ENCODE measurements around the gene USP17L17. TPM values are rescaled to one million over a fixed set of nuclear protein-coding genes. Genes with fewer than 3 reads are reported as not detected.

USP17L17 gene, protein sequence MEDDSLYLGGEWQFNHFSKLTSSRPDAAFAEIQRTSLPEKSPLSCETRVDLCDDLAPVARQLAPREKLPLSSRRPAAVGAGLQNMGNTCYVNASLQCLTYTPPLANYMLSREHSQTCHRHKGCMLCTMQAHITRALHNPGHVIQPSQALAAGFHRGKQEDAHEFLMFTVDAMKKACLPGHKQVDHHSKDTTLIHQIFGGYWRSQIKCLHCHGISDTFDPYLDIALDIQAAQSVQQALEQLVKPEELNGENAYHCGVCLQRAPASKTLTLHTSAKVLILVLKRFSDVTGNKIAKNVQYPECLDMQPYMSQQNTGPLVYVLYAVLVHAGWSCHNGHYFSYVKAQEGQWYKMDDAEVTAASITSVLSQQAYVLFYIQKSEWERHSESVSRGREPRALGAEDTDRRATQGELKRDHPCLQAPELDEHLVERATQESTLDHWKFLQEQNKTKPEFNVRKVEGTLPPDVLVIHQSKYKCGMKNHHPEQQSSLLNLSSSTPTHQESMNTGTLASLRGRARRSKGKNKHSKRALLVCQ
- total RNA-seq: not detected

DNA sequence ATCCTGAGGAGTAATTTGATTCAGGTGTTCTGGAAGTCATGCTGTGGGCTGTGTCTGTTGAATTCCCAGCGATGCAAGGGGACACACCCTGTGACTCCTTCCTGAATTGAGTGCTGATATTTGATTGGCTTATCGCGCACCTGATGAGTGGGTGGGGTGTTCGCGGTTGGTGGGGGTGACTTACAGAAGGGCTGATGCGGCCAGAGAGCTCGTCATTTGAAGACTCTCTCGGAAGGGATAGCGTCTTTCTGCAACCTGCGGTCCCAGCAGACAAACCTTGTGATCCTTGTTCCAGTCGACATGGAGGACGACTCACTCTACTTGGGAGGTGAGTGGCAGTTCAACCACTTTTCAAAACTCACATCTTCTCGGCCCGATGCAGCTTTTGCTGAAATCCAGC, at the start of gene USP17L17:
Gene USP17L17 (plus strand): TSS at position 301 of the 400 bp plus-strand sequence. CDS start 0 bp downstream, at position 301.

DNA sequence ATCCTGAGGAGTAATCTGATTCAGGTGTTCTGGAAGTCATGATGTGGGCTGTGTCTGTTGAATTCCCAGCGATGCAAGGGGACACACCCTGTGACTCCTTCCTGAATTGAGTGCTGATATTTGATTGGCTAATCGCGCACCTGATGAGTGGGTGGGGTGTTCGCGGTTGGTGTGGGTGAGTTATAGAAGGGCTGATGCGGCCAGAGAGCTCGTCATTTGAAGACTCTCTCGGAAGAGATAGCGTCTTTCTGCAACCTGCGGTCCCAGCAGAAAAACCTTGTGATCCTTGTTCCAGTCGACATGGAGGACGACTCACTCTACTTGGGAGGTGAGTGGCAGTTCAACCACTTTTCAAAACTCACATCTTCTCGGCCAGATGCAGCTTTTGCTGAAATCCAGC, 33.3 kb upstream of the USP17L17 start, which contains the start of gene USP17L10:
Gene USP17L10 (plus strand): TSS at position 301 of the 400 bp plus-strand sequence. CDS start 0 bp downstream, at position 301.

DNA sequence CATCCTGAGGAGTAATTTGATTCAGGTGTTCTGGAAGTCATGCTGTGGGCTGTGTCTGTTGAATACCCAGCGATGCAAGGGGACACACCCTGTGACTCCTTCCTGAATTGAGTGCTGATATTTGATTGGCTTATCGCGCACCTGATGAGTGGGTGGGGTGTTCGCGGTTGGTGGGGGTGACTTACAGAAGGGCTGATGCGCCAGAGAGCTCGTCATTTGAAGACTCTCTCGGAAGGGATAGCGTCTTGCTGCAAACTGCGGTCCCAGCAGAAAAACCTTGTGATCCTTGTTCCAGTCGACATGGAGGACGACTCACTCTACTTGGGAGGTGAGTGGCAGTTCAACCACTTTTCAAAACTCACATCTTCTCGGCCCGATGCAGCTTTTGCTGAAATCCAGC, 28.6 kb upstream of the USP17L17 start, which contains the start of gene USP17L11:
Gene USP17L11 (plus strand): TSS at position 301 of the 400 bp plus-strand sequence. CDS start 0 bp downstream, at position 301.

DNA sequence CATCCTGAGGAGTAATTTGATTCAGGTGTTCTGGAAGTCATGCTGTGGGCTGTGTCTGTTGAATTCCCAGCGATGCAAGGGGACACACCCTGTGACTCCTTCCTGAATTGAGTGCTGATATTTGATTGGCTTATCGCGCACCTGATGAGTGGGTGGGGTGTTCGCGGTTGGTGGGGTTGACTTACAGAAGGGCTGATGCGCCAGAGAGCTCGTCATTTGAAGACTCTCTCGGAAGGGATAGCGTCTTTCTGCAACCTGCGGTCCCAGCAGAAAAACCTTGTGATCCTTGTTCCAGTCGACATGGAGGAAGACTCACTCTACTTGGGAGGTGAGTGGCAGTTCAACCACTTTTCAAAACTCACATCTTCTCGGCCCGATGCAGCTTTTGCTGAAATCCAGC, 23.8 kb upstream of the USP17L17 start, which contains the start of gene USP17L12:
Gene USP17L12 (plus strand): TSS at position 301 of the 400 bp plus-strand sequence. CDS start 0 bp downstream, at position 301.

DNA sequence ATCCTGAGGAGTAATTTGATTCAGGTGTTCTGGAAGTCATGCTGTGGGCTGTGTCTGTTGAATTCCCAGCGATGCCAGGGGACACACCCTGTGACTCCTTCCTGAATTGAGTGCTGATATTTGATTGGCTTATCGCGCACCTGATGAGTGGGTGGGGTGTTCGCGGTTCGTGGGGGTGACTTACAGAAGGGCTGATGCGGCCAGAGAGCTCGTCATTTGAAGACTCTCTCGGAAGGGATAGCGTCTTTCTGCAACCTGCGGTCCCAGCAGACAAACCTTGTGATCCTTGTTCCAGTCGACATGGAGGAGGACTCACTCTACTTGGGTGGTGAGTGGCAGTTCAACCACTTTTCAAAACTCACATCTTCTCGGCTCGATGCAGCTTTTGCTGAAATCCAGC, 19.1 kb upstream of the USP17L17 start, which contains the start of gene USP17L13:
Gene USP17L13 (plus strand): TSS at position 301 of the 400 bp plus-strand sequence. CDS start 0 bp downstream, at position 301.

DNA sequence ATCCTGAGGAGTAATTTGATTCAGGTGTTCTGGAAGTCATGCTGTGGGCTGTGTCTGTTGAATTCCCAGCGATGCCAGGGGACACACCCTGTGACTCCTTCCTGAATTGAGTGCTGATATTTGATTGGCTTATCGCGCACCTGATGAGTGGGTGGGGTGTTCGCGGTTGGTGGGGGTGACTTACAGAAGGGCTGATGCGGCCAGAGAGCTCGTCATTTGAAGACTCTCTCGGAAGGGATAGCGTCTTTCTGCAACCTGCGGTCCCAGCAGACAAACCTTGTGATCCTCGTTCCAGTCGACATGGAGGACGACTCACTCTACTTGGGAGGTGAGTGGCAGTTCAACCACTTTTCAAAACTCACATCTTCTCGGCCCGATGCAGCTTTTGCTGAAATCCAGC, 9.6 kb upstream of the USP17L17 start, which contains the start of gene USP17L15:
Gene USP17L15 (plus strand): TSS at position 301 of the 400 bp plus-strand sequence. CDS start 0 bp downstream, at position 301.

DNA sequence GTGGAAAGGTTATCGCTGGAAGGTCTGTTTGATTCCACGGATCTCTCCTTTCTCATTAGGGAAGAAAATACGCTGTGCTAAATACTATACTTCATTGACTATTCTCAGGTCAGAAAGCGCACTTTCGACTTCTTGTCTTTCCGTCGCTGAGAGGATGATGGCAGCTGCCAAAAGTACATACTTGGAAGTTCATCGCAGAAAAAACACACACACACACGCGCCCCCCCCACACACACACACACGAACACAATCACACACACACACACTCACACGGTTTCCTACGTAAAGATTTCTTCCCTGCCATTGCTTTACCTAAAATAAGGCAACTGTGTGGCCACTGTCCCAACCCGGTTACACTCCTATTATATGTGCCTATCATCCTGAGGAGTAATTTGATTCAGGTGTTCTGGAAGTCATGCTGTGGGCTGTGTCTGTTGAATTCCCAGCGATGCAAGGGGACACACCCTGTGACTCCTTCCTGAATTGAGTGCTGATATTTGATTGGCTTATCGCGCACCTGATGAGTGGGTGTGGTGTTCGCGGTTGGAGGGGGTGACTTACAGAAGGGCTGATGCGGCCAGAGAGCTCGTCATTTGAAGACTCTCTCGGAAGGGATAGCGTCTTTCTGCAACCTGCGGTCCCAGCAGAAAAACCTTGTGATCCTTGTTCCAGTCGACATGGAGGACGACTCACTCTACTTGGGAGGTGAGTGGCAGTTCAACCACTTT, 4.4 kb downstream of the USP17L17 start, which contains the start of gene USP17L18:
Gene USP17L18 (plus strand): TSS at position 678 of the 728 bp plus-strand sequence. CDS start 0 bp downstream, at position 678.

DNA sequence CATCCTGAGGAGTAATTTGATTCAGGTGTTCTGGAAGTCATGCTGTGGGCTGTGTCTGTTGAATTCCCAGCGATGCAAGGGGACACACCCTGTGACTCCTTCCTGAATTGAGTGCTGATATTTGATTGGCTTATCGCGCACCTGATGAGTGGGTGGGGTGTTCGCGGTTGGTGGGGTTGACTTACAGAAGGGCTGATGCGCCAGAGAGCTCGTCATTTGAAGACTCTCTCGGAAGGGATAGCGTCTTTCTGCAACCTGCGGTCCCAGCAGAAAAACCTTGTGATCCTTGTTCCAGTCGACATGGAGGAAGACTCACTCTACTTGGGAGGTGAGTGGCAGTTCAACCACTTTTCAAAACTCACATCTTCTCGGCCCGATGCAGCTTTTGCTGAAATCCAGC, 9.4 kb downstream of the USP17L17 start, which contains the start of gene USP17L19:
Gene USP17L19 (plus strand): TSS at position 301 of the 400 bp plus-strand sequence. CDS start 0 bp downstream, at position 301.

DNA sequence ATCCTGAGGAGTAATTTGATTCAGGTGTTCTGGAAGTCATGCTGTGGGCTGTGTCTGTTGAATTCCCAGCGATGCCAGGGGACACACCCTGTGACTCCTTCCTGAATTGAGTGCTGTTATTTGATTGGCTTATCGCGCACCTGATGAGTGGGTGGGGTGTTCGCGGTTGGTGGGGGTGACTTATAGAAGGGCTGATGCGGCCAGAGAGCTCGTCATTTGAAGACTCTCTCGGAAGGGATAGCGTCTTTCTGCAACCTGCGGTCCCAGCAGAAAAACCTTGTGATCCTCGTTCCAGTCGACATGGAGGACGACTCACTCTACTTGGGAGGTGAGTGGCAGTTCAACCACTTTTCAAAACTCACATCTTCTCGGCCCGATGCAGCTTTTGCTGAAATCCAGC, 14.1 kb downstream of the USP17L17 start, which contains the start of gene USP17L20:
Gene USP17L20 (plus strand): TSS at position 301 of the 400 bp plus-strand sequence. CDS start 0 bp downstream, at position 301.

DNA sequence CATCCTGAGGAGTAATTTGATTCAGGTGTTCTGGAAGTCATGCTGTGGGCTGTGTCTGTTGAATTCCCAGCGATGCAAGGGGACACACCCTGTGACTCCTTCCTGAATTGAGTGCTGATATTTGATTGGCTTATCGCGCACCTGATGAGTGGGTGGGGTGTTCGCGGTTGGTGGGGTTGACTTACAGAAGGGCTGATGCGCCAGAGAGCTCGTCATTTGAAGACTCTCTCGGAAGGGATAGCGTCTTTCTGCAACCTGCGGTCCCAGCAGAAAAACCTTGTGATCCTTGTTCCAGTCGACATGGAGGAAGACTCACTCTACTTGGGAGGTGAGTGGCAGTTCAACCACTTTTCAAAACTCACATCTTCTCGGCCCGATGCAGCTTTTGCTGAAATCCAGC, 18.9 kb downstream of the USP17L17 start, which contains the start of gene USP17L21:
Gene USP17L21 (plus strand): TSS at position 301 of the 400 bp plus-strand sequence. CDS start 0 bp downstream, at position 301.

DNA sequence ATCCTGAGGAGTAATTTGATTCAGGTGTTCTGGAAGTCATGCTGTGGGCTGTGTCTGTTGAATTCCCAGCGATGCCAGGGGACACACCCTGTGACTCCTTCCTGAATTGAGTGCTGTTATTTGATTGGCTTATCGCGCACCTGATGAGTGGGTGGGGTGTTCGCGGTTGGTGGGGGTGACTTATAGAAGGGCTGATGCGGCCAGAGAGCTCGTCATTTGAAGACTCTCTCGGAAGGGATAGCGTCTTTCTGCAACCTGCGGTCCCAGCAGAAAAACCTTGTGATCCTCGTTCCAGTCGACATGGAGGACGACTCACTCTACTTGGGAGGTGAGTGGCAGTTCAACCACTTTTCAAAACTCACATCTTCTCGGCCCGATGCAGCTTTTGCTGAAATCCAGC, 23.6 kb downstream of the USP17L17 start, which contains the start of gene USP17L22:
Gene USP17L22 (plus strand): TSS at position 301 of the 400 bp plus-strand sequence. CDS start 0 bp downstream, at position 301.

Other genes starting within 250 kb of the USP17L17 start
- gene FAM90A26, start 73.5 kb upstream of the USP17L17 start, total RNA-seq: not detected
- not detected for gene USP17L10, start 33.2 kb upstream of the USP17L17 start, total RNA-seq
- not detected for gene USP17L11, start 28.5 kb upstream of the USP17L17 start, total RNA-seq
- not detected for gene USP17L12, start 23.7 kb upstream of the USP17L17 start, total RNA-seq
- gene USP17L13, start 19.0 kb upstream of the USP17L17 start, total RNA-seq: not detected
- not detected for gene USP17L15, start 9.5 kb upstream of the USP17L17 start, total RNA-seq
- not detected for gene USP17L18, start 4.8 kb downstream of the USP17L17 start, total RNA-seq
- gene USP17L19, start 9.5 kb downstream of the USP17L17 start, total RNA-seq: not detected
- gene USP17L20, start 14.2 kb downstream of the USP17L17 start, total RNA-seq: not detected
- gene USP17L21, start 19.0 kb downstream of the USP17L17 start, total RNA-seq: not detected
- gene USP17L22, start 23.7 kb downstream of the USP17L17 start, total RNA-seq: not detected
- gene USP17L24, start 81.3 kb downstream of the USP17L17 start, total RNA-seq: not detected
- not detected for gene USP17L25, start 86.0 kb downstream of the USP17L17 start, total RNA-seq
- not detected for gene USP17L26, start 90.8 kb downstream of the USP17L17 start, total RNA-seq
- not detected for gene USP17L5, start 95.5 kb downstream of the USP17L17 start, total RNA-seq
- not detected for gene USP17L27, start 100.3 kb downstream of the USP17L17 start, total RNA-seq
- gene USP17L28, start 105.0 kb downstream of the USP17L17 start, total RNA-seq: not detected
- not detected for gene USP17L29, start 109.8 kb downstream of the USP17L17 start, total RNA-seq
- gene USP17L30, start 119.2 kb downstream of the USP17L17 start, total RNA-seq: not detected
- not detected for gene DEFB131A, start 200.5 kb downstream of the USP17L17 start, total RNA-seq